ENCODE measurements around the gene TRIM63. TPM values are rescaled to one million over a fixed set of nuclear protein-coding genes. Genes with fewer than 3 reads are reported as not detected.

The TRIM63 gene
- total and polyA plus RNA-seq, 2 experiments from 2014 or later, result 29.4 to 32.8 TPM

DNA sequence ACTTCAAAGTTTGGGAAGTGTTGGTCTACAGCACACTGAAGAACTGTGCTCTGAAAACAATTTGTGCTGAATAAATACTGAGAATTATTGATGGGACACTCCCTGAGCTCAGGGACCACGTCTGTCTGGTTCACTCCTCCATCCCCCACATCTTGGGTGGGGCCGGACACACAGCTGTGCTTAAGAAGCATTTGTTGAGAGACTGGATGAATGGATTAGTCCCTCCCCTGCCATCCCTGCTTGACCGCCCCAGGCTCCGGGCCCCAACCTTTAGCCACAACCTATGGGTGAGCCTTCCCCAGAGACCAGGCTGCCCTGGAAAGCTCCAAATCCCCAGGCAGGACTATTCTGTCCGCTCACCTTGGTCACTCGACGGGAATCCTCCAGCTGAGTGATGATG lies 7.5 kb downstream of the TRIM63 start:
- TF ChIP-seq, protein P1, sequence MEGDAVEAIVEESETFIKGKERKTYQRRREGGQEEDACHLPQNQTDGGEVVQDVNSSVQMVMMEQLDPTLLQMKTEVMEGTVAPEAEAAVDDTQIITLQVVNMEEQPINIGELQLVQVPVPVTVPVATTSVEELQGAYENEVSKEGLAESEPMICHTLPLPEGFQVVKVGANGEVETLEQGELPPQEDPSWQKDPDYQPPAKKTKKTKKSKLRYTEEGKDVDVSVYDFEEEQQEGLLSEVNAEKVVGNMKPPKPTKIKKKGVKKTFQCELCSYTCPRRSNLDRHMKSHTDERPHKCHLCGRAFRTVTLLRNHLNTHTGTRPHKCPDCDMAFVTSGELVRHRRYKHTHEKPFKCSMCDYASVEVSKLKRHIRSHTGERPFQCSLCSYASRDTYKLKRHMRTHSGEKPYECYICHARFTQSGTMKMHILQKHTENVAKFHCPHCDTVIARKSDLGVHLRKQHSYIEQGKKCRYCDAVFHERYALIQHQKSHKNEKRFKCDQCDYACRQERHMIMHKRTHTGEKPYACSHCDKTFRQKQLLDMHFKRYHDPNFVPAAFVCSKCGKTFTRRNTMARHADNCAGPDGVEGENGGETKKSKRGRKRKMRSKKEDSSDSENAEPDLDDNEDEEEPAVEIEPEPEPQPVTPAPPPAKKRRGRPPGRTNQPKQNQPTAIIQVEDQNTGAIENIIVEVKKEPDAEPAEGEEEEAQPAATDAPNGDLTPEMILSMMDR (IDR thresholded peaks at IDR 0.05; ENCODE audit: low read depth, low read length), result no peak

GRCh38 chr1:26058052-26058595 lies 9.3 kb downstream of the TRIM63 start:
- peaks cover 3% of the 10 kb centered on the region for H3K4me1 ChIP-seq (ENCODE audit: low read depth)
- H3K36me3 ChIP-seq, result peaks cover 57% of the 10 kb centered on the region
- no peak for DNase-seq (ENCODE audit: low read depth in 1 of 2, low spot score in 1 of 2)
- TF ChIP-seq, protein P1 (IDR thresholded peaks at IDR 0.05; ENCODE audit: low read depth, low read length), result no peak
- H3K27me3 ChIP-seq, result no peaks in the 10 kb centered on the region
- no peak overlapping the region for H3K27ac ChIP-seq
- no peaks in the 10 kb centered on the region for H3K9me3 ChIP-seq (ENCODE audit: low read depth)
- H3K4me3 ChIP-seq, result no peak overlapping the region

More for the DNA sequence above, 7.5 kb downstream of the TRIM63 start:
- Histone ChIP-seq H3K36me3 (peaks cover 49% of the 10 kb centered on the region), H3K27ac (no peak overlapping the region), H3K4me3 (no peak overlapping the region), H3K4me1 (ENCODE audit: low read depth) (peaks cover 6% of the 10 kb centered on the region), H3K27me3 (no peaks in the 10 kb centered on the region), H3K9me3 (ENCODE audit: low read depth) (no peaks in the 10 kb centered on the region)
- no peak for DNase-seq (ENCODE audit: low read depth in 1 of 2, low spot score in 1 of 2)

DNA sequence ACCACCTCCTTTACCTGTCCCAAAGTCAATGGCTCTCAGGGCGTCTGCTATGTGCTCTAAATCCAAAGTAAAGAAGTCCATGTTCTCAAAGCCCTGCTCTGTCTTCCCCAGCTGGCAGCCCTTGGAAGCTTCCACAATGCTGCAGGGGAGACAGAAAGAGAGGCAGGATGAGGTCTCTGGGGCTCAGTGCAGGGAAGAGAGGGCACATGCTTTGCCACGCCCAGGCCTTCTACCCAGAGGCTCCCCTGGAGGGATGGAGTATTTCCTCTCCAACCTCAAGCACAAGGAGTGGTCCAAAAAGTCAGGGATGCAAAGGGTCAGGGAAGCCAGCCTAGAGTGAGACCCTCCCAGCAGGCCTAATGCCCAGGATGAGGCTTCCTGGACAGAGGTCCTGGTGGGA lies 10.2 kb downstream of the TRIM63 start:
- Histone ChIP-seq H3K27me3 (no peaks in the 10 kb centered on the region), H3K4me1 (ENCODE audit: low read depth) (no peaks in the 10 kb centered on the region), H3K36me3 (peaks cover 62% of the 10 kb centered on the region), H3K27ac (no peak overlapping the region), H3K4me3 (no peak overlapping the region), H3K9me3 (ENCODE audit: low read depth) (no peaks in the 10 kb centered on the region)
- DNase-seq (ENCODE audit: low read depth in 1 of 2, low spot score in 1 of 2), result no peak
- TF ChIP-seq, protein P1 (IDR thresholded peaks at IDR 0.05; ENCODE audit: low read depth, low read length), result no peak

- Histone ChIP-seq H3K27ac (no peak overlapping the region), H3K4me1 (ENCODE audit: low read depth) (no peaks in the 10 kb centered on the region), H3K27me3 (no peaks in the 10 kb centered on the region), H3K36me3 (peaks cover 54% of the 10 kb centered on the region), H3K4me3 (no peak overlapping the region), H3K9me3 (ENCODE audit: low read depth) (no peaks in the 10 kb centered on the region)
- no peak for DNase-seq (ENCODE audit: low read depth in 1 of 2, low spot score in 1 of 2)
- TF ChIP-seq, protein P1 (IDR thresholded peaks at IDR 0.05; ENCODE audit: low read depth, low read length), result no peak
These were observed 12.4 kb downstream of the TRIM63 start for GRCh38 chr1:26055041-26055440.

- peaks cover 48% of the 10 kb centered on the region for H3K36me3 ChIP-seq
- TF ChIP-seq, protein P1 (IDR thresholded peaks at IDR 0.05; ENCODE audit: low read depth, low read length), result no peak
- H3K27me3 ChIP-seq, result peaks cover 8% of the 10 kb centered on the region
- H3K4me3 ChIP-seq, result no peak overlapping the region
- no peaks in the 10 kb centered on the region for H3K4me1 ChIP-seq (ENCODE audit: low read depth)
- H3K27ac ChIP-seq, result no peak overlapping the region
- DNase-seq (ENCODE audit: low read depth in 1 of 2, low spot score in 1 of 2), result no peak
- no peaks in the 10 kb centered on the region for H3K9me3 ChIP-seq (ENCODE audit: low read depth)
These were observed 13.5 kb downstream of the TRIM63 start for GRCh38 chr1:26053718-26054560.
